Endothelial cell of umbilical vein (primary cell): Measurements from ENCODE around the gene TIRAP. TPM values are rescaled to one million over a fixed set of nuclear protein-coding genes. Genes with fewer than 3 reads are reported as not detected.

Source experiments
- BruUV-seq: library from RNA; stranded (reverse); fragments of 400-500 nt; replicated peaks from 2 replicates; lab custom pipeline; 2021; lab: Mats Ljungman, UMichigan
- CTCF ChIA-PET: fragments of 300-600, 350-600 bp; sonication (Branson Sonifier 250); formaldehyde crosslinking; loops from one replicate; lab custom pipeline; 2021; ENCODE audit warnings: antibody characterized with exemption, inconsistent platforms; lab: Charles Lee
- POLR2A ChIA-PET: fragments of 300-600, 350-600 bp; sonication (Branson Sonifier 250); formaldehyde crosslinking; loops from one replicate; lab custom pipeline; 2021; ENCODE audit warnings: antibody characterized with exemption, inconsistent platforms; lab: Charles Lee
- DNase-seq: peaks from one replicate; pipeline ENCODE4 v3.0.0-alpha.2; 2011; ENCODE audit warnings: low read depth, low spot score
- FAIRE-seq: peaks from 2 replicates; lab custom pipeline; 2011; peaks lifted over from hg19 to GRCh38; lab: Jason Lieb, UNC
- H2AFZ ChIP-seq: 2 replicates; pipeline ENCODE4 v1.6.0; 2012; ENCODE audit warnings: low read depth, low read length, control low read depth, inconsistent platforms
- H3K27ac ChIP-seq: 2 replicates; pipeline ENCODE4 v1.5.1; 2011; ENCODE audit warnings: low read depth, mild to moderate bottlenecking, control low read depth, low read length, moderate library complexity; ENCODE audit not compliant: insufficient read depth
- H3K27me3 ChIP-seq, 2 experiments: 2 replicates each; pipeline versions ENCODE4 v1.6.0 to v1.6.1; 2011; ENCODE audit warnings: low read length in 2 of 2, mixed read lengths in 1 of 2; ENCODE audit not compliant: control insufficient read depth in 2 of 2, insufficient read depth in 2 of 2
- H3K36me3 ChIP-seq, 2 experiments: 2 replicates in 1 of 2; 3 replicates in 1 of 2; pipeline ENCODE4 v1.5.1; 2011; ENCODE audit warnings: low read length in 2 of 2, mild to moderate bottlenecking in 1 of 2, moderate library complexity in 1 of 2; ENCODE audit not compliant: control insufficient read depth in 2 of 2, insufficient read depth in 2 of 2; ENCODE audit errors: extremely low read depth in 1 of 2
- H3K4me1 ChIP-seq: 3 replicates; pipeline ENCODE4 v1.5.1; 2011; ENCODE audit warnings: mild to moderate bottlenecking, low read length; ENCODE audit not compliant: control insufficient read depth, insufficient read depth; ENCODE audit errors: extremely low read depth
- H3K4me2 ChIP-seq: 2 replicates; pipeline ENCODE4 v1.6.1; 2011; ENCODE audit warnings: low read length, control low read depth, mixed read lengths; ENCODE audit not compliant: insufficient read depth
- H3K4me3 ChIP-seq, 3 experiments: fragments of 200-600 bp in 1 of 3; sonication (generic), shearing (Covaris generic) in 1 of 3; replicated peaks in 1 of 3; 2 replicates each; pipeline ENCODE4 v1.5.1; 2011 to 2016; ENCODE audit warnings: control low read depth in 3 of 3, low read length in 3 of 3, mild to moderate bottlenecking in 2 of 3, inconsistent platforms in 1 of 3, low read depth in 1 of 3, moderate library complexity in 1 of 3; ENCODE audit not compliant: insufficient read depth in 1 of 3
- H3K79me2 ChIP-seq: 2 replicates; pipeline ENCODE4 v1.6.0; 2012; ENCODE audit warnings: low read length, inconsistent platforms; ENCODE audit not compliant: control insufficient read depth, insufficient read depth
- H3K9ac ChIP-seq: replicated peaks from 2 replicates; pipeline ENCODE3; 2011; ENCODE audit warnings: low read length, control low read depth; ENCODE audit not compliant: insufficient read depth; ENCODE audit errors: extremely low read depth
- H3K9me1 ChIP-seq: replicated peaks from 3 replicates; pipeline ENCODE4 v1.6.0; 2011; ENCODE audit warnings: mild to moderate bottlenecking, low read length; ENCODE audit not compliant: control insufficient read depth, insufficient read depth; ENCODE audit errors: extremely low read depth
- H3K9me3 ChIP-seq: replicated peaks from 2 replicates; pipeline ENCODE4 v1.5.1; 2012; ENCODE audit warnings: low read length, inconsistent platforms; ENCODE audit not compliant: control insufficient read depth, insufficient read depth
- H4K20me1 ChIP-seq: replicated peaks from 2 replicates; pipeline ENCODE3; 2011; ENCODE audit warnings: mild to moderate bottlenecking, low read length; ENCODE audit not compliant: control insufficient read depth, insufficient read depth; ENCODE audit errors: extremely low read depth
- EZH2 ChIP-seq: IDR thresholded peaks from 2 replicates; pipeline ENCODE4 v1.6.1; 2012; ENCODE audit warnings: borderline replicate concordance, low read depth, mild to moderate bottlenecking, moderate library complexity, low read length, inconsistent platforms; ENCODE audit not compliant: severe bottlenecking
- MAX ChIP-seq: IDR thresholded peaks from 2 replicates; pipeline ENCODE4 v1.6.1; 2011; ENCODE audit not compliant: insufficient read depth, insufficient read length
- POLR2A ChIP-seq: IDR thresholded peaks from 2 replicates; pipeline ENCODE4 v1.6.1; 2012; ENCODE audit warnings: low read depth, mild to moderate bottlenecking, control low read depth, low read length
- POLR2AphosphoS5 ChIP-seq: IDR thresholded peaks from 2 replicates; pipeline ENCODE4 v1.6.1; 2012; ENCODE audit warnings: low read depth, mild to moderate bottlenecking, control low read depth, low read length, moderate library complexity; ENCODE audit not compliant: insufficient read depth
- dilution Hi-C: fragments of 300-500 bp; cut with MboI; formaldehyde crosslinking; loops from one replicate; pipeline ENCODE4 v1.15.0; 2019; ENCODE audit warnings: low sequenced_read_pairs; ENCODE audit not compliant: extremely low pct_ligation_motif_present
- intact Hi-C: fragments of 100-400 bp; cut with micrococcal nuclease; formaldehyde crosslinking; loops from one replicate; pipeline ENCODE4 v1.10.0; 2022
- polyA plus RNA-seq, 4 experiments: library from polyadenylated mRNA; depleted of rRNA in 3 of 4; stranded (reverse) in 3 of 4; unstranded in 1 of 4; fragments of >200 nt; gene quantifications; 2 replicates each; pipeline versions ENCODE4 v1.2.1 to v1.2.3, GENCODE V29; 2011 to 2012; ENCODE audit warnings: missing spikeins in 1 of 4
- total RNA-seq: library from RNA; stranded (reverse); gene quantifications from 2 replicates; pipeline ENCODE4 v1.2.3, GENCODE V29; 2021

TIRAP gene
- total and polyA plus RNA-seq, 2 donors (not counting 3 experiments of a cell fraction or from before 2014, with no cell fraction given) = 9.3 to 11.0 TPM

GRCh38 chr11:126303623-126304456 is 20.9 kb downstream of the TIRAP start, which contains the start of gene DCPS:
DCPS (plus strand) TSS chr11:126304060; CDS start chr11:126304081, 21 bp downstream.
- Histone ChIP-seq H3K27ac (peak within 1 kb of the TSS; percentile 55), H3K9me3 (no peaks in the 10 kb centered on the region), H4K20me1 (no peaks in the 10 kb centered on the region), H3K36me3 (no peaks in the 10 kb centered on the region), H3K27me3 (no peaks in the 10 kb centered on the region), H3K79me2 (no peaks in the 10 kb centered on the region), H3K9ac (peak within 1 kb of the TSS; percentile 83), H3K4me1 (no peaks in the 10 kb centered on the region), H2AFZ (peak within 1 kb of the TSS; percentile 36), H3K9me1 (no peaks in the 10 kb centered on the region), H3K4me3 (peak within 1 kb of the TSS; percentile 28 to 74 (median 35)), H3K4me2 (peak within 1 kb of the TSS; percentile 81)
- intact Hi-C loops (loop anchor here (1.0 to 5.0 kb wide), 5 partner anchors 21 to 382 kb away; partner anchors contain the start of genes FAM118B, RPUSD4, SRPRA and TIRAP), dilution Hi-C loops (no loop called here)
- FAIRE-seq = peak; percentile 87
- POLR2A ChIA-PET = interaction anchor here (0.7 to 1.0 kb wide), 2 partner anchors 35 to 77 kb away, joined by 4 to 5 read pairs; partner anchors contain the start of genes FOXRED1 and SRPRA
- peak; percentile 96 for DNase-seq
- CTCF ChIA-PET = interaction anchor here (0.6 to 10.7 kb wide), 7 partner anchors 20 to 1854 kb away, joined by 3 to 437 read pairs (median 4); partner anchors contain the start of gene ST3GAL4
- TF ChIP-seq MAX = peak; percentile 63
- peak; percentile 92 for TF ChIP-seq POLR2A
- TF ChIP-seq EZH2 = no peak
- peak; percentile 97 for TF ChIP-seq POLR2AphosphoS5
- BruUV-seq = TSS peak; percentile 68
